ENCODE results near the gene CGN. TPM values are rescaled to one million over a fixed set of nuclear protein-coding genes. Genes with fewer than 3 reads are reported as not detected.
A peak's percentile ranks its signal among the peaks of the same experiment; 100 is the strongest.

Gene CGN
- total RNA-seq, 1 experiment from 2014 or later, result 147 TPM

DNA sequence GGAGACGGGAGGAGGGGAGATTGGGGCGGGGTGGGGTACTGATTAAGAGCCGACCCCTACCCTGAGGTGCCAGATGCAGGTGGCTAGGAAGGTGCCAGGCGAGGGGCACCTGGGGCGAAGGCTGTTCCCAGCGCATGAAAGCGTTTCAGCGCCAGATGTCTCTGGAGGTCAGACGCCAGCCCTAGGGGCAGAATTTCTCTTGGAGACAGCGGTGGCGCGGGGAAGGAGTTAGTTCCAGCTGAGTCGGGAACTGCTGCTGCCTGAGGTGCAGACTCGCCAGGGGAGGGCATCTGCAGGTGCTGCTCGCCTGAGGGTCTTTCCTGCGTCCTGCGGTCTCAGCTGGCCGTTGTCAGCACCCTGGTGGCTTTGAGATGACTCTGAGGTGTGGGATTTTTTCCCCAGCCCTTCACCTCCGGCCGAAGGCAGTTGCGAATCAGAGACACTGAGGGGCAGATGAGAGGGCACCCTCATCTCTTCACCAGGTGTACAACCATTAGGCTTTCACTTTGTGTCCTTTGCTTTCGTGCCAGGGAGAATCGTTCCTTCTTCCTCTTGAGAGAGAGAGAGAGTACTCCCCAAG, 539 bp downstream of the CGN start:
- BruUV-seq (replicated peaks), result no TSS peak
- H3K36me3 Mint-ChIP-seq (ENCODE audit: insufficient read depth, unreplicated experiment), result peaks cover 51% of the 10 kb centered on the region
- CTCF ChIA-PET, result interaction anchor here (1.0 to 1.2 kb wide), 4 partner anchors 28 to 68 kb away, joined by 3 to 4 read pairs (median 4); partner anchors contain the start of genes POGZ and TUFT1

DNA sequence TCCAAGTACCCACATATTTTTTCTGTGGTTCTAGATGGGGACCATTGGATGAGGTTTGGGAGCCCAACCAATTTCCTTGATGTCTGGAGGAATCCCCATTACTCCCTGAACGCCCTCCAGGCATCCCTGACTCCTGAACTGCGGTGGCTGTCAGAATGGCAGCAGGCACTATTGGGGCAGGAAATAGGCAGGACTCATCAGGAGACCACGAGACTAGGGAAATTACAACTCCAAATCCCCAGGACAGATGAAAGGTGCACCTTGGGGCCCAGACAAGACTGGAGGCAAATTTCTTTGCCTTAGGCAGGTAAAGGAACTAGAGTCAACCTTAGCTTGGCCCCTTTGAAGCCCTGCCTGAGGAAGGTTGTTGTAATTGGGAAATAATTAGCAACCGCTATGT, 1.1 kb downstream of the CGN start:
- Histone ChIP-seq H3K4me1 (peaks cover 44% of the 10 kb centered on the region), H3K4me3 (ENCODE audit: low read depth, low read length) (peak overlapping the region; percentile 82), H3K27me3 (replicated peaks; ENCODE audit: control insufficient read depth, insufficient read depth, low read length) (no peaks in the 10 kb centered on the region), H3K36me3 (ENCODE audit: control insufficient read depth, insufficient read depth, low read length) (0 out of 2 replicates have a peak, but pooled peaks cover 2% of the 10 kb centered on the region), H3K9me3 (no peaks in the 10 kb centered on the region)
- POLR2A ChIA-PET, result interaction anchor here (0.6 to 2.8 kb wide), 8 partner anchors 8 to 1625 kb away, joined by 3 to 46 read pairs (median 5); partner anchors contain the start of genes TUFT1 and VPS72
- H3K36me3 Mint-ChIP-seq (ENCODE audit: insufficient read depth, unreplicated experiment), result peaks cover 55% of the 10 kb centered on the region
- TF ChIP-seq, protein P1, sequence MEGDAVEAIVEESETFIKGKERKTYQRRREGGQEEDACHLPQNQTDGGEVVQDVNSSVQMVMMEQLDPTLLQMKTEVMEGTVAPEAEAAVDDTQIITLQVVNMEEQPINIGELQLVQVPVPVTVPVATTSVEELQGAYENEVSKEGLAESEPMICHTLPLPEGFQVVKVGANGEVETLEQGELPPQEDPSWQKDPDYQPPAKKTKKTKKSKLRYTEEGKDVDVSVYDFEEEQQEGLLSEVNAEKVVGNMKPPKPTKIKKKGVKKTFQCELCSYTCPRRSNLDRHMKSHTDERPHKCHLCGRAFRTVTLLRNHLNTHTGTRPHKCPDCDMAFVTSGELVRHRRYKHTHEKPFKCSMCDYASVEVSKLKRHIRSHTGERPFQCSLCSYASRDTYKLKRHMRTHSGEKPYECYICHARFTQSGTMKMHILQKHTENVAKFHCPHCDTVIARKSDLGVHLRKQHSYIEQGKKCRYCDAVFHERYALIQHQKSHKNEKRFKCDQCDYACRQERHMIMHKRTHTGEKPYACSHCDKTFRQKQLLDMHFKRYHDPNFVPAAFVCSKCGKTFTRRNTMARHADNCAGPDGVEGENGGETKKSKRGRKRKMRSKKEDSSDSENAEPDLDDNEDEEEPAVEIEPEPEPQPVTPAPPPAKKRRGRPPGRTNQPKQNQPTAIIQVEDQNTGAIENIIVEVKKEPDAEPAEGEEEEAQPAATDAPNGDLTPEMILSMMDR (IDR thresholded peaks at IDR 0.05; ENCODE audit: insufficient read depth in 1 of 2, low read depth in 1 of 2, low read length in 1 of 2, severe bottlenecking in 1 of 2, unreplicated experiment in 1 of 2), result no peak
- peak in 1 of 2 experiments; percentile 55 for DNase-seq
- peak overlapping the region; percentile 94 for H3K27ac Mint-ChIP-seq (ENCODE audit: unreplicated experiment)
- intact Hi-C loops (cut with micrococcal nuclease; ENCODE audit: unreplicated experiment), result loop anchor here (5.0 kb wide), 2 partner anchors 230 to 315 kb away; partner anchors contain the start of genes PIP5K1A and ZNF687
- CTCF ChIA-PET, result interaction anchor here (1.2 kb wide), 2 partner anchors 27 to 68 kb away, joined by 3 to 4 read pairs; partner anchors contain the start of gene TUFT1
- H3K4me1 Mint-ChIP-seq (ENCODE audit: low read depth, unreplicated experiment), result peaks cover 30% of the 10 kb centered on the region
- H3K4me3 Mint-ChIP-seq (ENCODE audit: unreplicated experiment), result peak overlapping the region; percentile 96
- H3K9me3 Mint-ChIP-seq (ENCODE audit: unreplicated experiment), result no peaks in the 10 kb centered on the region
- no peaks in the 10 kb centered on the region for H3K27me3 Mint-ChIP-seq (ENCODE audit: insufficient read depth, unreplicated experiment)
- BruUV-seq (replicated peaks), result no TSS peak

More for the DNA sequence above, 539 bp downstream of the CGN start:
- H3K4me3 ChIP-seq (ENCODE audit: low read depth, low read length), result peak overlapping the region; percentile 82
- H3K4me1 ChIP-seq, result peaks cover 38% of the 10 kb centered on the region
- peak; percentile 70 to 83 for DNase-seq
- no peaks in the 10 kb centered on the region for H3K27me3 ChIP-seq (replicated peaks; ENCODE audit: control insufficient read depth, insufficient read depth, low read length)
- no peaks in the 10 kb centered on the region for H3K9me3 Mint-ChIP-seq (ENCODE audit: unreplicated experiment)
- TF ChIP-seq, protein P1 (IDR thresholded peaks at IDR 0.05; ENCODE audit: insufficient read depth in 1 of 2, low read depth in 1 of 2, low read length in 1 of 2, severe bottlenecking in 1 of 2, unreplicated experiment in 1 of 2), result no peak
- peak overlapping the region; percentile 94 for H3K27ac Mint-ChIP-seq (ENCODE audit: unreplicated experiment)
- peaks cover 36% of the 10 kb centered on the region for H3K4me1 Mint-ChIP-seq (ENCODE audit: low read depth, unreplicated experiment)
- H3K27me3 Mint-ChIP-seq (ENCODE audit: insufficient read depth, unreplicated experiment), result no peaks in the 10 kb centered on the region
- peak overlapping the region; percentile 96 for H3K4me3 Mint-ChIP-seq (ENCODE audit: unreplicated experiment)
- intact Hi-C loops (cut with micrococcal nuclease; ENCODE audit: unreplicated experiment), result loop anchor here (2.0 to 5.0 kb wide), 3 partner anchors 67 to 314 kb away; partner anchors contain the start of genes PIP5K1A and ZNF687
- H3K9me3 ChIP-seq, result no peaks in the 10 kb centered on the region
- H3K36me3 ChIP-seq (ENCODE audit: control insufficient read depth, insufficient read depth, low read length), result 0 out of 2 replicates have a peak, but pooled peaks cover 2% of the 10 kb centered on the region
- POLR2A ChIA-PET, result interaction anchor here (0.6 to 2.8 kb wide), 19 partner anchors 9 to 1624 kb away, joined by 3 to 46 read pairs (median 5); partner anchors contain the start of genes PI4KB, POGZ, SNX27 and TUFT1

DNA sequence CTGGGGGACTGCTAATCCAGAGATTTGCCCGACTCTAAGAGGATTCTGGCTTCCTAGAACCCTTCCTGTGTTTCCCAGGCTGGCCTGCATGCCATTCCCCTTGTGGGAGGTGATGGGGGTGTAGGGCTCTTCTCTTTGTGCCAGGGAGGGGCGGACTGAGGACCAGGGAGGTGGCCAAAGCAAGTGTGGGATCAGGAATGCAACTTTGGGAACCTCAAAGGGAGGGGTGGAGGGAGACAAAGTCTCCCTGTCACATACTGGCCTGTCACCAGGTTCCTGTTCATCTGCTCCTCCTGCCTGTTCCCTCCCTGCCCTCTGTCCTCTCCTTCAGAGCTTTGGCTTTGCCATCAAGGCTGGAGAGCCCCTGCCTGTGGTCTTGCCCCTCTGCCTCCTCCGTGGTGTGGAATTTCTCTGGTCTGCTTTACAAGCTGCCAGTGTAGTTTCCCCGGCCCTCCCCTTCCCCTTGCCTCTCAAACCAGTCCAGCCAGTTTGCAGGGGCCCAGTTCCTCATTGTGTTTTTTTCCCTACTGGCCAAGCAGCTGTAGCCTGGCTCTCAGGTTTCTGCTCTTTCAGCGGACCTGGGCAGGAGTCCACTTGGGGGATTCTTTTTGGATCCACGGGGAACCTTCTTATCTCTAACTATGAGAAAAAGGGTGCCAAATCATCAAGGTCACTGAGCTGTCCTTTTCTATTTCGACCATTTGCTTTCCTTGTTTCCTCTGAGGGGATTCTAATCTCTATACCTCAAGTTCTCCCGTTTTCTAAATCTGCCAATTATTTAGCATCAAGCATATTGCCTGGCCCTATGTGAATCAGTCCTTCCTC, 1.8 kb downstream of the CGN start:
- Histone ChIP-seq H3K4me3 (ENCODE audit: low read depth, low read length) (peak overlapping the region; percentile 82), H3K27me3 (replicated peaks; ENCODE audit: control insufficient read depth, insufficient read depth, low read length) (no peaks in the 10 kb centered on the region), H3K36me3 (ENCODE audit: control insufficient read depth, insufficient read depth, low read length) (0 out of 2 replicates have a peak, but pooled peaks cover 2% of the 10 kb centered on the region), H3K4me1 (peaks cover 50% of the 10 kb centered on the region), H3K9me3 (no peaks in the 10 kb centered on the region)
- Mint-ChIP-seq H3K27ac (ENCODE audit: unreplicated experiment) (peak overlapping the region; percentile 94), H3K4me3 (ENCODE audit: unreplicated experiment) (peak overlapping the region; percentile 96), H3K27me3 (ENCODE audit: insufficient read depth, unreplicated experiment) (no peaks in the 10 kb centered on the region), H3K36me3 (ENCODE audit: insufficient read depth, unreplicated experiment) (peaks cover 62% of the 10 kb centered on the region), H3K9me3 (ENCODE audit: unreplicated experiment) (no peaks in the 10 kb centered on the region), H3K4me1 (ENCODE audit: low read depth, unreplicated experiment) (peaks cover 28% of the 10 kb centered on the region)
- POLR2A ChIA-PET, result interaction anchor here (0.6 to 2.3 kb wide), 6 partner anchors 8 to 232 kb away, joined by 3 to 13 read pairs (median 4); partner anchors contain the start of gene TUFT1
- TF ChIP-seq, protein P1 (IDR thresholded peaks at IDR 0.05; ENCODE audit: insufficient read depth in 1 of 2, low read depth in 1 of 2, low read length in 1 of 2, severe bottlenecking in 1 of 2, unreplicated experiment in 1 of 2), result no peak
- intact Hi-C loops (cut with micrococcal nuclease; ENCODE audit: unreplicated experiment), result loop anchor here (1.0 to 5.0 kb wide), 5 partner anchors 27 to 316 kb away; partner anchors contain the start of genes PIP5K1A, POGZ, TUFT1 and ZNF687
- no TSS peak for BruUV-seq (replicated peaks)
- DNase-seq, result peak; percentile 94 to 96
- CTCF ChIA-PET, result interaction anchor here (1.0 to 1.3 kb wide), 2 partner anchors 11 to 27 kb away, joined by 3 to 4 read pairs; partner anchors contain the start of gene TUFT1

All from Caco-2 (cell line).